HFFc6 (cell line): ENCODE measurements around the gene TUBB3. TPM values are rescaled to one million over a fixed set of nuclear protein-coding genes. Genes with fewer than 3 reads are reported as not detected.

Source experiments
- DNase-seq: peaks from one replicate; pipeline ENCODE4 v3.0.0-alpha.2; 2018
- H3K27ac Mint-ChIP-seq: 2 replicates; pipeline ENCODE4 v1.8.0; 2020; ENCODE audit warnings: mild to moderate bottlenecking, mixed read lengths
- H3K27me3 Mint-ChIP-seq: 2 replicates; pipeline ENCODE4 v1.8.0; 2021; ENCODE audit warnings: mild to moderate bottlenecking, moderate library complexity, mixed read lengths; ENCODE audit not compliant: insufficient read depth
- H3K36me3 Mint-ChIP-seq: 2 replicates; pipeline ENCODE4 v1.8.0; 2021; ENCODE audit warnings: low read depth, mixed read lengths
- H3K4me1 Mint-ChIP-seq: 2 replicates; pipeline ENCODE4 v1.8.0; 2020; ENCODE audit warnings: low read depth, mixed read lengths
- H3K4me3 Mint-ChIP-seq: 2 replicates; pipeline ENCODE4 v1.8.0; 2020; ENCODE audit warnings: mild to moderate bottlenecking, moderate library complexity, mixed read lengths
- H3K9me3 Mint-ChIP-seq: 2 replicates; pipeline ENCODE4 v1.8.0; 2020; ENCODE audit warnings: mild to moderate bottlenecking, mixed read lengths
- CTCF ChIP-seq: fragments of 200-600 bp; sonication (generic); IDR thresholded peaks from 2 replicates; pipeline ENCODE4 v1.5.0; 2021; ENCODE audit warnings: antibody characterized with exemption, mild to moderate bottlenecking
- total RNA-seq, 6 experiments: library from RNA; stranded (reverse); fragmentation: NEBNext Ultra II Directional; extraction: Animal tissue kit (Norgen Biotek cat#: 25700); gene quantifications; 2 replicates in 1 of 6; 3 replicates in 5 of 6; pipeline ENCODE4 v1.2.3, GENCODE V29; 2021

TUBB3 gene
- total RNA-seq, 6 experiments from 2014 or later = 147 to 212 (median 164) TPM

- no peaks in the 10 kb centered on the region for H3K4me1 Mint-ChIP-seq
- H3K9me3 Mint-ChIP-seq = no peaks in the 10 kb centered on the region
- DNase-seq = no peak
- H3K4me3 Mint-ChIP-seq = no peak overlapping the region
- peaks cover 23% of the 10 kb centered on the region for H3K36me3 Mint-ChIP-seq
- H3K27ac Mint-ChIP-seq = no peak overlapping the region
- peaks cover 3% of the 10 kb centered on the region for H3K27me3 Mint-ChIP-seq
- TF ChIP-seq CTCF = no peak
Measured at GRCh38 chr16:89936981-89937380, 13.8 kb downstream of the TUBB3 start.

GRCh38 chr16:89938175-89938885 is 15.2 kb downstream of the TUBB3 start:
- Mint-ChIP-seq H3K36me3 (peaks cover 12% of the 10 kb centered on the region), H3K4me3 (no peak overlapping the region), H3K9me3 (no peaks in the 10 kb centered on the region), H3K27ac (no peak overlapping the region), H3K27me3 (no peaks in the 10 kb centered on the region; the same call in 1 of the 2 replicates), H3K4me1 (no peaks in the 10 kb centered on the region)
- TF ChIP-seq CTCF = no peak
- no peak for DNase-seq

- no peak for TF ChIP-seq CTCF
- no peaks in the 10 kb centered on the region; the same call in 1 of the 2 replicates for H3K27me3 Mint-ChIP-seq
- no peak overlapping the region for H3K27ac Mint-ChIP-seq
- DNase-seq = no peak
- no peaks in the 10 kb centered on the region for H3K9me3 Mint-ChIP-seq
- H3K4me3 Mint-ChIP-seq = no peak overlapping the region
- no peaks in the 10 kb centered on the region for H3K36me3 Mint-ChIP-seq
- H3K4me1 Mint-ChIP-seq = peaks cover 7% of the 10 kb centered on the region
Measured at GRCh38 chr16:89944773-89945172, 21.6 kb downstream of the TUBB3 start.

DNA sequence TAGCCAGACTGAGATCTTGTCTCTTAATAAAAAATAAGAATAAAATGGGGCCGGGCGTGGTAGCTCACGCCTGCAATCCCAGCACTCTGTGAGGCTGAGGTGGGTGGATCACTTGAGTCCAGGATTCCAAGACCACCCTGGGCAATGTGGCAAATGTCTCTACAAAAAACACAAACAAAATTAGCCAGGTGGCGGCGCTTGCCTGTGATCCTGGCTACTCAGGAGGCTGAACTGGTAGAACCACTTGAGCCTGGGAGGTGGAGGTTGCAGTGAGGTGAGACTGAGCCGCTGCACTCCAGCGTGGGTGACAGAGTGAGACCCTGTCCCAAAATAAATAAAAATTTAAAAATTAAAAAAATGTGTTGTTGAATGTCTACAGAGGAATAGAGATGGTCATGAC is 22.5 kb downstream of the TUBB3 start:
- no peak overlapping the region for H3K4me3 Mint-ChIP-seq

DNA sequence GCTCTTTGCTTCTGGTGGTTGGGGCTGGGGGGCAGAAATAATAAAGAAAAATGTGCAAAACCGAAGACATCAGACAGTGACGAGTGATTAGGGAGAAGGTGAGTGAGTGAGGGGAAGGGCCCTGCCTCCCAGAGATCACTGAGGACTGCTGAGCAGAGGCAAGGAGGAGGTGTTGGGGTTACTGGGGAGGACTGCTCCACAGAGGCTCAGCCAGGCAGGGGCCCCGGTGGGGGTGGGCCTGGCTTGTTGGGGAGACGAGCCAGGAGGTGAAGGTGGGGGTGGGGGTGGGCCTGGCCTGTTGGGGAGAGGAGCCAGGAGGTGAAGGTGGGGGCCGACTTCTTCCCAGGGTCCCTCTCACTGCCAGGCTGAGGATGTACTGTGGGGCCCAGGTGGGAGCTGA is 23.4 kb downstream of the TUBB3 start:
- no peaks in the 10 kb centered on the region for H3K9me3 Mint-ChIP-seq
- no peak for TF ChIP-seq CTCF
- no peak overlapping the region for H3K4me3 Mint-ChIP-seq
- H3K27me3 Mint-ChIP-seq = no peaks in the 10 kb centered on the region; the same call in 1 of the 2 replicates
- peaks cover 12% of the 10 kb centered on the region for H3K4me1 Mint-ChIP-seq
- no peak overlapping the region for H3K27ac Mint-ChIP-seq
- DNase-seq = no peak
- no peaks in the 10 kb centered on the region for H3K36me3 Mint-ChIP-seq

More for the DNA sequence above, 22.5 kb downstream of the TUBB3 start:
- Mint-ChIP-seq H3K27me3 (no peaks in the 10 kb centered on the region; the same call in 1 of the 2 replicates), H3K4me1 (peaks cover 12% of the 10 kb centered on the region), H3K9me3 (no peaks in the 10 kb centered on the region), H3K36me3 (no peaks in the 10 kb centered on the region), H3K27ac (no peak overlapping the region)
- 0 out of 2 replicates have a peak, but pooled peaks have one; percentile 12 for TF ChIP-seq CTCF
- DNase-seq = no peak
